ENCODE measurements around the gene SGMS1. TPM values are rescaled to one million over a fixed set of nuclear protein-coding genes. Genes with fewer than 3 reads are reported as not detected.

SGMS1 gene
- total RNA-seq, 1 donor from 2014 or later, result 37.2 TPM

DNA sequence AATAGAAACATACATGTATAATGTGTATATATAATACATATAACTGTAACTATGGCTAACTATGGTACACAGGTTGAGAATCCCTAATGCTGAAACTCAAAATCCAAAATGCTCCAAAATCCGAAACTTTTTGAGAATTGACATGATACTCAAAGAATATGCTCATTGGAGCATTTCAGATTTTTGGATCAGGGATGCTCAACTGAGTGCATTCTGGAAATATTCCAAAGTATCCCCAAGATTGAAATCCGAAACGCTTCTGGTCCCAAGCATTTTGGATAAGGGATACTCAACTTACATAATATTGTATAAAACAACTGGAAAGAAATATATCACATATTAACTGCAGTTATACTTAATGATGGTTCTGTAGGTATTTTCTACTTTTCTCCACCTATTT, 278.2 kb downstream of the SGMS1 start:
- no peak for DNase-seq (ENCODE audit: low spot score)

DNA sequence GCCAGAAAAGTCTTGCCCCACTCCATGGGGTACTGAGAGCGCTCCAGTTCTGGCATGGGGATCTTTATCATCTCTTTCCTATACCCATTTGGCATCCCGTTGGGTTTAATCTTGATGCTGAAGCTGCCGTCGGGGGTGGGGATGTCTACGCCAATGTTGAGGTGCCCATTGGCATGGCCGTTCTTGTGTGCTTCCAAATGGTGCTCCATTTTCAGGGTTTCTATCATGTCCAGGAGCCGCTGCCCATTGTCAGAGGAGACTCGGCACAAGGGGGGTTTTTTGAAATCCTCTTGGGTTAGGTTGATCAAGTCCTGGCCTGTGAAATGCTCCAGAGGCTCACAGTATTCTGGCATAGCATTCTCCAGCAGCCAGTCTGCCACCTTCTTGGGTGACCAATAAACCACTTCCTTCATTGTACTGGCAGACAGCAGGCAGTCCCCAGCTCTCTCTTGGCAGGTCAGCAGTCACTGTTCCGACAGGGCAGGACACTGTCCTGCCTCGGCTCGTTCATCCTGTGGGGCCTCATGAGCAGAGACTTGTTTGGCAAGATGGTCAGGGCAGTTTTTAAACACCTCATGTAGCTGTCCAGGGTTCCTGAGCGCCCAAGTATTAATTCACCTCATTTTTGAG, 279.9 kb downstream of the SGMS1 start:
- no peak for DNase-seq (ENCODE audit: low spot score)

DNA sequence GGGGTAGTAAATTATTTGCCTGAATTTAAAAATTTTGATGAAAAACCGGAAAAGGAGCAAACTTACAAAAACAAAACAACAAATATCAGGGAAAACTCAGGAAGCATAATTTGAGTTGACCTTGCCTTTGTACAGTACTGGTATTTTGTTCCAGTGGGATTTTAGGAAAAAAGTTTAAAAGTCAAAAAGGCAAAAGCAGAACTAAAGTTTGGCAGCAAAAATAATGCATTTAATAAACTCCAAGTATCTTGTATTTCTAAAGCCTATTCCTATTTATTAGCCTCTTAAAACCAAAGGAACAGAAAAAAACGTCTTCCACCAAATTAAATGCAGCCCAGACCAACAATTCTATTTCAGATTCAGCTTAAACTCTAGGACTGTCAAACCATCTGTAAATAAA, 281.8 kb downstream of the SGMS1 start:
- DNase-seq (ENCODE audit: low spot score), result no peak

DNA sequence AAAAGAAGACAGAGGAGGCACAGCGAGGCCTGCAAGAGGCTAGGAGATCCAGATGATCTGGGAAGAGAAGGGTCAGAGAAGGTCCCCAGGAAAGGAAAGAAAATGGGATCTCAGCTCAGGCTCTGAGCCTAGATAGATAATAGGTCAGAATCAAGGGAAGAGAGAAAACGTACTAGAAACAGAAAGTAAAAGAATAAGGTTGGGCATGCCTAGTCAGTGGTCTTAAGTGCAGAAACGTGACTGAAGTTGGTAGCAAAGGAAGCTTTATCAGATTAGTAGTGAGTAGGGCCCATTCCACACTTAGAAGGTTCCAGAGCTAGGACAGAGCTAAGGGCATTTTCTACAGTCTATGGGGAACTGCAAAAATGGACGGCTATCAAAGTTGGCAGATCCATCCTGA, 287.6 kb downstream of the SGMS1 start:
- DNase-seq (ENCODE audit: low spot score), result no peak

DNA sequence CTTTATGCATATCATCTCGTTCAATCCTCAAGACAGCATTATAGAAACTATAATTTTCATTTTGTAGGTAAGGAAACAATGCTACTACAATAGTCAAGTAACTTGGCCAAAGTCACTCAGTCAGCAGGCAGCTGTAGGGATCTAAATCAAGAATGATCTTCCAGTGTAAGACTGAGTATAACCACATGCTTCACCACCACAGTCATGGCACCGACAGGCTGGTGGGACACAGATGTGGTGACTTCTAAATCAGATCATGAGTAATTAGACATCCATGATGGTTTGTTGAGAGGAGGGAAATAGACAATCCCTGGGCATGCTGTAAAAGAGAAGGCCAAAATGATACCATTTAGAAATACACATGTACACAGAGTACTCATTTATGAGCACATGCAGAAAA, 288.4 kb downstream of the SGMS1 start:
- no peak for DNase-seq (ENCODE audit: low spot score)

DNA sequence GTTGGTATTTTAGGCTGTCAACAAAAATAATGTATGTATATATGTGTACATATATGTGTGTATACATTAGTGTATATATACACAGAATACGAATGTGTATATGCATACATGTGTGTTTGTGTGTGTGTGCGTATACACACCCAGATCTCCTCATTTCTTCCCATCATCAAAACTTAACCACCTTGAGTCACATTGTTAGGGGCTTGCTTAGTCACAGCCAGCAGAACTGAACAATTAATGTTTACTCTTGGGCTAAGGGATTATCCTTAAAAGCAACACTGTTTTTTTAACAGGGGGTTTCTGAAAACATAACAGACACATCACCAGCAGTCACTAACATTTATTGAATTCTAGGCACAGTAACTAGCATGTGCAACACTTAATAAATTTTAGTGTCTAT, 289.5 kb downstream of the SGMS1 start:
- no peak for DNase-seq (ENCODE audit: low spot score)

DNA sequence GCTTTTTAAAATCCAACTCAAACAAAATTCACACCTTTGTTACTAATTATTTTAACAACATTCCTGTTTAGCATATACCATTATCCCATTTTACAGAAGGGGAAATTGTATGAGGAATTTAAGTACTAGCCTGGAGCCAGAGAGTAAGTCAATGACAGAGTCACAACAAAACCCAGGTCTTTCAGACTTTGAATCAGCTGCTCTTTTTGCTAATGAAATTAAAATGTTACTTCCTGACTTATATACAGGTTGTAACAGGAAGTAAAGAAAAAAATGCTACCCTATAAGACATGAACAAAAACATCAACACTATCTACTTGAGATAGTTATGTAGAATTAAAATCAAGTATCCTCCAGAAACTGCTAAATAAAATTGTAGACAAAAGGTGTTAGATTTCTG, 289.9 kb downstream of the SGMS1 start:
- DNase-seq (ENCODE audit: low spot score), result no peak

DNA sequence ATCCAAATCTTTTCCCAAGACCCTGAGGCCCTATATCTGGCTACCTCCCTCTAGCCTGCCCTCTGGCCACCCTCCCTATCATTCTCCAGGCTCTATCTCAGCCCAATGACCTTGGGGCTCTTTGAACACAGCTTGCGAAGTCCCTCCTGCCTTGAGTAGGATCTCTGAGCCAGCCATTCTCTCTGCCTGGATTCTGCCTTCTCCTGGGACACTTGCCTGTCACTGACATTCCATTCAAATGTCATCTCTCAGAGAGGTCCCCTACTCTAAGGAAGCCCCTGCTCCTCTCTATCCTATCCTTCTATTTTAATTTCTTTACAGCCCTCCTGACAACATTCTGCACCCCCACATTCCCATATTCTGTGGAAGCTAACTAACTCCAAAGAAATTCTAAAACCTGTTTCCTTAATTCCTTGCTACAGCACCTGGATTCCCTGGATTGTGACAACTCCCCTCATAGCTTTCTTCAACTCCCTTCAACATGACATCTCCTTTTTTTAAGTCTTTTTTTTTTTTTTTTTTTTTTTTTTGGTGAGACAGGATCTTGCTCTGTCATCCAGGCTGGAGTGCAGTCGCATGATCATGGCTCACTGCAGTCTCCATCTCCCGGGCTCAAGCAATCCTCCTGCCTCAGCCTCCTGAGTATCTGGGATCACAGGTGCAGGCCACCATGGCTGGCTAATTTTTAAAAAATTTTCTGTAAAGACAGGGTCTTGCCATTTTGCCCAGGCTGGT, 291.5 kb downstream of the SGMS1 start:
- DNase-seq (ENCODE audit: low spot score), result no peak

DNA sequence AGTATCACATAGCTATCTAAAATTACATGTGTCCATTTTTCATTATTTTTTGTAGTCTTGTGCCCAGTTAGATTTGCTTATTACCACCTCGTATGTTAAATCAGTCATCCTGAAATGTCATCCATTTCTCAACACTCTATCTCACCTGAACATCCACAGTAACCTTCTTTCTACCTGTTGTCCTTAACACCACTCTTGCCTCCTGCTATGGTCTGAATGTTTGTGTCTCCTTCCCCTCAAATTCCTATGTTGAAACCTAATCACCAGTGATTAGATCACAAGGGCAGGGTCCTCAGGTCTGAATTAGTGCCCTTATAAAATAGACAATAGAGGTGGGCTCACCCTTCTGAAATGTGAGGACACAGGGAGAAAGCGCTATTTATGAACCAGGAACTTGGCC, 292.3 kb downstream of the SGMS1 start:
- no peak for DNase-seq (ENCODE audit: low spot score)

DNA sequence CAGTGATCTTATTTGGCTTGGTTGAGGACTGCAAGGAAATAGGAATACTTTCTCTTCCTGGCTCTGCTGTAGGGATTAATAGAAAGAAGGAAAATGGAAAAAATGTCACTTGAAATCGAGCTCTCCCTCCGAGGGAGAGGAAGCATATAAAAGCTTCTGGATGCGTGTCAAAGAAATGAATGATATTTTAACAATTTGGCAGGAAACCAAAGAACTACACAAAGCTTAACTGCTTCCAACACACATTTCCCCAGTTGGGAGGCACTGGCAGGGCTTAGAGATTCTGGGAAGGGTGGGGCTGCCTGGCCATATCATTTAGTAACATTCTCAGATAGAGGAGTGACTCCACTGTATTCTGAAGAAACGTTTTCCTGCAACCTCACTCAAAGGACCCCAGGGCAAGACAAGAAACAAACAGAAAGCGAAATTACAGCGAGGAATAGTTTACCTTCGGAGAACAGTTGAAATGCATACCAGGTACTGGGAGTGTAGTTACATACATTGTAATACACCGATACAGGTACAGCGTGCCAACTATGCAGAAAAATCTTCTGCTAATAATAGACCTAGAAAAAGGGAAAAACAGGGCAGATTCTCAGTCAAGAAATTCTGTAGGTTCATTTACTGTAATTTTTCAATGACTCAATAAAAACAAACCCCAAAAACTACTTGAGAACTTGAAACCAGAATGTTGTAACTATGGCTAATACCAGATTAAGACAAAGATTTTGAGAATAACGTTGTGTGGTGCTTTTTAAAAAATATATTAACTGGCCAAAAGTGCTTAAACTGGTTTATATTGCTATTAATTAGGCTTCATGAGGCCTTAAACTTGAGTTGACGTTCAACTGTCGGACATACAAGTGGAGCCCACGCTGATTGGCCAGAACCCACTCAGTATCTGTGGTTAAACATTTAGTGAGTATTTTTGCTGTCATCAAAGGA, 296.7 kb downstream of the SGMS1 start:
- no peak for DNase-seq (ENCODE audit: low spot score)

DNA sequence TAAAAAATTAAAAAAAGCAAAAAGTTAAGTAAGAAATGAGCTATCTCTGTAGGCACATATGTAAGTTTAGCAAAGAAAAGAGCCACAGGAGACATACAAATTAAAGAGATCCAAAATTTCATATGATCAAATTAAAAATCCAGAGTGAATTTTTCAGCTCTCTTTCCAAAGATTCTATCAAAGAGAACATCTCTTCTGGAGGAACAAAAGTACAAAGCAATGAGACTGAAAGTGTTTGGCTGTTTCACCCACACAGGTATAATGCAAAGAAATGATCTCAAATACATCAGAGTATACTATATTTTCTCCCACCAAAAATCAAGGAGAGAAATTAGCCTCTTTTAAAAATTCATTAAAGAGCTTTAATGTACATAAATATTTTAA, 297.6 kb downstream of the SGMS1 start:
- no peak for DNase-seq (ENCODE audit: low spot score)

DNA sequence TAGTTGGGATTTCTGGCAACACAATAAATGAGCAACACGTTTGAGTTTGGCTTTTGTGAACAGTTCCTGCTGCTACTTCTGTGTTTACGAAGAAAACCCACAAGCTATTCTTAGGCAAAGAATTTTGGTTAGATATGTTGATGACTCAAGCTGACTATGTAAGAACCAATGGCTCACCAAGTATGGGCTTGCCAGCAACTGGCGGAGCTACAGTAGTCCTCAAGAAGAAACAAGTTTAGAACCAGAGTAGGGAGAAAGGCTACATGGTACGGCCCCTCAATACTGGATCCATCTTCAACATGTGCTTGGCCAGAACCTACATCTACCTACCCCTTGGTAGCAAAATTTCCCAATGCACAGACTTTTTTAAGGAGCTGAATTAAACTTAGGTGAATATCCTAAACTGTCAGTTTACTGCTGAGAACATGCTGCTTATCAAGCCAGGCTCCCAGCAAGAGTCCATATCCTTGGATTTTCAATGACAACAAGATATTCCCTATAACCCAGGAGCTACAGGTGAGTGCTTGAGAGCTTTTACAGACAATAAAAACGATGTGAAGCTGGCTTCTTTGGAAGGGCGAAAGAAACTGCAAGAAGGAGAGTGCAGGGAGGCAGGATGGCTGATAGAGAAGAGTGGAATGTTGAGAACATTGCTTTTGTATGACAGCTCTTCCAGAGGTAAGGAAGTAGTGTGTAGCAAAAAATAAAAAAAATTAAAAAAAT, 298.1 kb downstream of the SGMS1 start:
- no peak for DNase-seq (ENCODE audit: low spot score)

DNA sequence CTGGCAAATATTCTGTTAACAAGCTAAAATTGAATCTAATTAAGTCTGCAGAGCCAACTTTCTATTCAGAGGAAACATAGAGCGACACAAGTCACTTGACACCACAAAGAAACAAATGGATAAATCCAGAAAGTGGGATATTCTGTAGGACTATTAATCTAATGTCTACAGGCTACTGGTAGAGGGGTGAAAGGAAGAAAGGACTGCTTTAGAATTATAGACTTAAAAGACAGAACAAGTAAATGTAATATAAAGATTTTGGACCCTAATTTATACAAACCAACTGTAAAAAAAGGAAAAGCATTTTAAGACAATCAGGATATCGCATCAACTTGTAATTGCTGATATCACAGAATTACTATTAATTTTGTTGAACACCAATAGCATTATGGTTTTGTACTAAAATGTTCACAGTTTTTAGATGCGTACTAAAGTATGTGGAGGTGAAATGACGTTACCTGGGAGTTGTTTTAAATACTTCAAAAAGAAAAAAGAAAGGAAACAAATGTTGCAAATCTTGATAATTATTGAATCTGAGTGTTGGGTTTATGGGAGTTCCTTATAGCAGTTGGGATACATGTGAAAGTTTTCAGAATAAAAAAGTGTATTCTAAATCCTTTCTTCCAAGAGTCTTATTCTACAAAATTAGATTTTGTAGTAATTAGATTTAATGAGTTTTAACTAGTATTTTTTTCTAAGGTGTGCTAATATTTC, 298.9 kb downstream of the SGMS1 start:
- DNase-seq (ENCODE audit: low spot score), result no peak

DNA sequence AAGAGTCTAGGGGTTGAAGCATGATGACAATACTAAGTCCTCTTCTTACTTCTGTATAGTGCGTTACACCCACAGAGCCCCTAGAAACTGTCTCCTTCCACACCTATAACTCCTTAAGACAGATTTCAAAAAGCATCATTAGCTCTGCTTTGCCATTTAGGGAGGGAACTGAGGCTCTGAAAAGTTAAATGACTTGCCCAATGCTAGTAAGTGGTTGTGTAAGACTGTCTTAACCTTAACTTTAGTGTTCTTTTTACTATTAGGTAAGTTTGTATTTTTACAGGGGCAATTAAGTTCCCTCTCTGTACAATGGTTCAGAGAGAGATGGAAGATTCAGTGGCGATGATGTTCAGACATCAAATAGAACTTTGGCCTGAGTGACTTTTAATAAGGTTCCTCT, 299.7 kb downstream of the SGMS1 start:
- no peak for DNase-seq (ENCODE audit: low spot score)

DNA sequence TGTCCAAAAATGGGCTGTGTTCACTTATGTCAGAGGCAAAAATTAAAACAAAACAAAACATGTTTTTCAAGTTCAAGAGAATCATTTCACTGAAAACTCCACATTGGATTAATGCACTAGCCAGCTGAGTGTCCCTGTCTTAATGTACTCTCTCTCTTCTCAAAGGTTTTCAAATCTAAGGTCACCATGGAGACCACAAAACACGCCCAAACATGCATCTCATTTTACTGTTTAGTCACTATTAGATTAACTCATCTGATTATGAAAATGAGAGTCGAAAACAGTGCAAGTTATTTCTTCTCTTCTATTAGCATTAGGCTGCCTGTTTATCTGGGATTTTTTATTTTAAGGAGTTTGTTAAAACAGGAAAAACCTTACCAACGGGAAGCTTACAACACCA, 301.7 kb downstream of the SGMS1 start:
- no peak for DNase-seq (ENCODE audit: low spot score)

DNA sequence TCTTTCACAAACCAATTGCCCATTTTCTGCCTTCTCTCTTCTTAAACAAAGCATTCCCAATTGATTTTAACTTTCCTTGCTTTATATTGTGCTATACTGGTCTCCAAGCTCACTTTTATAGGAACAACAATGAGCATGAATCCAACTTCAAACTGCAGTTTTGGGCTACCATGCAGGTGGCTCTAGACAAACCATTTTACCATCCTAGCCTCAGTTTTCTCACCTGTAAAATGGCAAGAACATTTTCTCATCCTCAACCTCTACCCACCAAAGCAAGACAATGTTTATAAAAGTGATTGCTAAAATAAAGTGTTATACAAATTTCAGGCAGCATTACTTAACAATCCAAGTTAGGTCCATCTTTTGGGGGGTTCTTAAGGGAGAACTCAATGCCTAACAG, 305.6 kb downstream of the SGMS1 start:
- no peak for DNase-seq (ENCODE audit: low spot score)

DNA sequence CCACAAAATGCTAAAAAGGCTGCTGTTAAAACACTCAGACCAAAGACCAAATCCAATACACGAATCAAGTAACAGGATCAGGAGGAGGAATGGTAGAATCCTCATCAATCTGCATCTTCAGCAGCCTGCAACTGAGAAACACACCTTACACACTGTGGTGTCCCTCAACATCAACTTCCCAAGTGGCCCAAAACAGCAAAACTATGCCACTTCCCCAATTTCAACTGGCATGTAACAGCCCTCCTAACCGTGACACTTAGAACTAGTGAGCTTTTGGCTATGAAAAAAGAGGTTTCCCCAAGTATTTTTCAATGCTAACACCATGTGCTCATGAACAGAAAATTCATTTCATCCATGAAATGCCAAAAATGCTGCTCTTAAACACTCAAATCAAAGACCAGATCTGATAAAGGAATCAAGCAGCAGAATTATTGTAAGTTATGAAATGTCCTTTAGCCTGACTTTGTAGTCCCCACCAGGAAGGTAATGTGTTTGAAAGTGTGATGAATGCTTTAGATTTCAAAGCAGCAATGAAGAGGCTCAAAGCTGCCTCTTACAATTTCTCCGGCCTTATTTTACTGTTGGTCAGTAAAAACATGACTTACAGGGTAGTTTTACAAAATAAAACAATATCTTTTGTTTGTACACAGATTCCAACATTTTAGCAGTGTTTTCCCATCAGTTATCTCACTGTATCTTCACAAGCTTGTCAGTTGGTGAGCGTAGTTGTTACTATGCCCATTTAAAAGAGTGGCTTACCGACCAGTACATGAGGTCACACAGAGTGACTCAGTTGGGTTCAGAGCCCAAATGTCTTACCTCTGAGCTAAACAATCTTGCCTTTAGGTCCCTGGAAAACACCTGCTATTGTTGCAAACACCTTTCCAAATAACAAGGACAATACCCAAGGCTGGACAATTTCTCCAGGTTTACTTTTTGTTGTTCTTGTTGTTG, 306.8 kb downstream of the SGMS1 start:
- no peak for DNase-seq (ENCODE audit: low spot score)

DNA sequence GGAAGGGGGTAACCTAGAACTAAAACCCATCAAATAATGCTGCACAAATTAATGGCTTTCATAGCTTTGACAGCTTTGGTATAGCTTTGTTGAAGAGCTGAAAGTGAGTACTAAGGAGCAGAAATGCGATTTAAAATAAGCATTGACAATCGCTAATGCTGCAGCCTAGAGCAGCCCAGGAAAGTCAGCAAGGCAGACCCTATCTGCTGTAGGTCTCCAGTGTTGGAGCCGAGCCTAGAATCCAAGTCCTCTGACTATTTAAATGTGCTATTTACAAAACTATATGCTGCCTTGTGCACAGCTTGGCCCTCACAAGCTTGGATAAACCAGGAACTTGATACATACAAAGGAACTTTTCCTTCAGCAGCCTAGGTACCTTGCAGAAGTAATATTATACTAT, 307.6 kb downstream of the SGMS1 start:
- DNase-seq (ENCODE audit: low spot score), result no peak

DNA sequence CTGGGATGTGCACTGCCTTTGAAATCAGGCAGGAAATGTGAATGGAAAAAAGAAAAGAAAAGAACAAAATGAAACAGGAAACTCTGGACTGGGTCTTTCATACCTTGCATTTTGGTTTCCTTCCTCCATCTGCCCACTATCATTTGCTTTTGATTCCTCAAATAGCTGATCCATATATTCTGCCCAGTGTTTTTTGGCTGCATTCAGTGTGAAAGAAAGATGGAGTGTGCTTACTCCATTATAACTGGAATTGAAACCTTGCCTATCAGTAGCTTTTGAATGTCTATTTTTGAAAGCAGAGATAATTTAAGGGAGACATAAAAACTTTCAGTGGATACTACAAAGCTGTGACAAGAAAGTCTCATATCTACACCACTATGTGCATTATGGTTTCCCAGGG, 308.3 kb downstream of the SGMS1 start:
- DNase-seq (ENCODE audit: low spot score), result no peak

Measured in mesenteric fat pad (tissue), 1 donor.